PC-3 (cell line): ENCODE data around the gene FLNB. TPM values are rescaled to one million over a fixed set of nuclear protein-coding genes. Genes with fewer than 3 reads are reported as not detected.

ENCODE experiments used
- ATAC-seq: fragments of 200-7000 bp; cut with Tn5 transposase; 2 replicates; pipeline ENCODE4 v1.9.1; 2020; ENCODE audit warnings: mild to moderate bottlenecking, moderate library complexity
- BruUV-seq: library from RNA; stranded (reverse); fragments of 400-500 nt; replicated peaks from 2 replicates; lab custom pipeline; 2021; lab: Mats Ljungman, UMichigan
- CTCF ChIA-PET: fragments of 300-600 bp; sonication (Branson Sonifier 250); formaldehyde crosslinking; loops from one replicate; lab custom pipeline; 2022; ENCODE audit warnings: antibody characterized with exemption; lab: Charles Lee
- POLR2A ChIA-PET: fragments of 300-600 bp; sonication (Branson Sonifier 250); formaldehyde crosslinking; loops from one replicate; lab custom pipeline; 2022; ENCODE audit warnings: antibody characterized with exemption; ENCODE audit not compliant: unreplicated experiment; lab: Charles Lee
- DNase-seq: peaks from one replicate; pipeline ENCODE4 v3.0.0-alpha.2; 2015
- H2AFZ ChIP-seq: fragments of 300-600 bp; sonication (generic); 2 replicates; pipeline ENCODE4 v1.6.0; 2016; ENCODE audit warnings: antibody characterized with exemption, low read length
- H3F3A ChIP-seq: fragments of 300-600 bp; sonication (generic); one replicate; pipeline ENCODE4 v1.6.0; 2017; ENCODE audit warnings: antibody characterized with exemption, low read length, control low read depth, mild to moderate bottlenecking; ENCODE audit not compliant: unreplicated experiment
- H3K27ac ChIP-seq: fragments of 300-600 bp; sonication (generic); 2 replicates; pipeline ENCODE4 v1.5.1; 2016; ENCODE audit warnings: mild to moderate bottlenecking, low read length
- H3K27me3 ChIP-seq: fragments of 300-600 bp; sonication (generic); 2 replicates; pipeline ENCODE4 v1.6.1; 2016; ENCODE audit warnings: low read length, mixed read lengths
- H3K36me3 ChIP-seq: fragments of 300-600 bp; sonication (generic); 2 replicates; pipeline ENCODE4 v1.6.1; 2016; ENCODE audit warnings: low read depth, mixed run types, low read length, mixed read lengths
- H3K4me1 ChIP-seq: fragments of 300-600 bp; sonication (generic); 2 replicates; pipeline ENCODE4 v1.5.1; 2016; ENCODE audit warnings: low read length; ENCODE audit not compliant: insufficient read depth
- H3K4me2 ChIP-seq: fragments of 300-600 bp; sonication (generic); 2 replicates; pipeline ENCODE4 v1.6.0; 2016; ENCODE audit warnings: low read length
- H3K4me3 ChIP-seq: fragments of 300-600 bp; sonication (generic); 2 replicates; pipeline ENCODE4 v1.5.1; 2016; ENCODE audit warnings: mild to moderate bottlenecking, low read length, mixed read lengths
- H3K79me2 ChIP-seq: fragments of 300-600 bp; sonication (generic); 2 replicates; pipeline ENCODE4 v1.6.1; 2017; ENCODE audit warnings: low read length, mixed read lengths
- H3K9ac ChIP-seq: fragments of 300-600 bp; sonication (generic); 2 replicates; pipeline ENCODE4 v1.6.0; 2016; ENCODE audit warnings: mild to moderate bottlenecking, low read length
- H3K9me2 ChIP-seq: fragments of 300-600 bp; sonication (generic); replicated peaks from 2 replicates; pipeline ENCODE4 v1.6.1; 2016; ENCODE audit warnings: mixed run types, low read length, mixed read lengths
- H3K9me3 ChIP-seq: fragments of 300-600 bp; sonication (generic); 2 replicates; pipeline ENCODE4 v1.6.1; 2016; ENCODE audit warnings: low read length, mixed read lengths
- H4K20me1 ChIP-seq: fragments of 300-600 bp; sonication (generic); 2 replicates; pipeline ENCODE4 v1.6.1; 2016; ENCODE audit warnings: low read length, mixed read lengths
- CTCF ChIP-seq: fragments of 300-600 bp; sonication (generic); conservative IDR thresholded peaks from 2 replicates; pipeline ENCODE4 v1.5.1; 2017; ENCODE audit warnings: antibody characterized with exemption, low read depth, mild to moderate bottlenecking, low read length
- EZH2 ChIP-seq: fragments of 300-600 bp; sonication (generic); IDR thresholded peaks from one replicate; pipeline ENCODE4 v1.6.1; 2017; ENCODE audit warnings: antibody characterized with exemption, mild to moderate bottlenecking, low read length; ENCODE audit not compliant: unreplicated experiment
- EZH2phosphoT487 ChIP-seq: fragments of 300-600 bp; sonication (generic); IDR thresholded peaks from 2 replicates; pipeline ENCODE4 v1.6.1; 2018; ENCODE audit warnings: mild to moderate bottlenecking, antibody characterized with exemption, low read length, borderline replicate concordance
- intact Hi-C: fragments of 100-400 bp; cut with micrococcal nuclease; formaldehyde crosslinking; loops from 2 replicates; pipeline ENCODE4 v1.9.0; 2023
- total RNA-seq: library from RNA; depleted of rRNA; stranded (reverse); fragments of >200 nt; gene quantifications from 2 replicates; pipeline ENCODE4 v1.2.3, GENCODE V29; 2014

Gene FLNB
- total RNA-seq, 1 experiment from 2014 or later: 505 TPM

- Histone ChIP-seq H3K9ac (no peak overlapping the region), H3K4me3 (no peak overlapping the region), H3K27ac (0 out of 2 replicates have a peak overlapping the region, but pooled peaks have one; percentile 0), H2AFZ (no peak overlapping the region), H3K79me2 (no peaks in the 10 kb centered on the region; the same call in 1 of the 2 replicates), H3K9me2 (no peaks in the 10 kb centered on the region), H3K27me3 (no peaks in the 10 kb centered on the region), H3F3A (no peaks in the 10 kb centered on the region), H3K4me1 (peaks cover 22% of the 10 kb centered on the region), H3K4me2 (no peak overlapping the region), H4K20me1 (no peaks in the 10 kb centered on the region), H3K36me3 (no peaks in the 10 kb centered on the region), H3K9me3 (no peaks in the 10 kb centered on the region)
- POLR2A ChIA-PET: no interaction called here
- CTCF ChIA-PET: interaction anchor here (0.5 to 1.1 kb wide), 9 partner anchors 10 to 120 kb away, joined by 3 to 9 read pairs (median 4); no protein-coding TSS in a partner anchor
- peak; percentile 69 for ATAC-seq
- BruUV-seq: no TSS peak
- intact Hi-C loops: loop anchor here (1.0 kb wide), 1 partner anchor 43 kb away; no protein-coding TSS in a partner anchor
- TF ChIP-seq CTCF (peak; percentile 85), EZH2phosphoT487 (no peak)
- DNase-seq: peak; percentile 81
Measured at GRCh38 chr3:57961828-57962447, 46.3 kb upstream of the FLNB start.

GRCh38 chr3:57962448-57962834 is 45.8 kb upstream of the FLNB start:
- CTCF ChIA-PET: interaction anchor here (0.6 to 1.1 kb wide), 8 partner anchors 10 to 120 kb away, joined by 3 to 9 read pairs (median 4); no protein-coding TSS in a partner anchor
- H4K20me1 ChIP-seq: no peaks in the 10 kb centered on the region
- no peaks in the 10 kb centered on the region for H3K9me3 ChIP-seq
- no peak overlapping the region for H3K4me2 ChIP-seq
- 0 out of 2 replicates have a peak overlapping the region, but pooled peaks have one; percentile 0 for H3K27ac ChIP-seq
- H3K36me3 ChIP-seq: no peaks in the 10 kb centered on the region
- H2AFZ ChIP-seq: no peak overlapping the region
- TF ChIP-seq CTCF (no peak), EZH2 (no peak), EZH2phosphoT487 (no peak)
- no peak overlapping the region for H3K4me3 ChIP-seq
- H3K9ac ChIP-seq: no peak overlapping the region
- POLR2A ChIA-PET: interaction anchor here (0.6 kb wide), 1 partner anchor 104 kb away, joined by 6 read pairs; no protein-coding TSS in a partner anchor
- intact Hi-C loops: loop anchor here (1.0 kb wide), 1 partner anchor 43 kb away; no protein-coding TSS in a partner anchor
- no peak for DNase-seq
- no peaks in the 10 kb centered on the region for H3F3A ChIP-seq
- peaks cover 18% of the 10 kb centered on the region for H3K4me1 ChIP-seq
- BruUV-seq: TSS peak; percentile 48
- ATAC-seq: no peak
- H3K9me2 ChIP-seq: no peaks in the 10 kb centered on the region
- no peaks in the 10 kb centered on the region; the same call in 1 of the 2 replicates for H3K79me2 ChIP-seq
- no peaks in the 10 kb centered on the region for H3K27me3 ChIP-seq

- H3K4me1 ChIP-seq: peaks cover 13% of the 10 kb centered on the region
- DNase-seq: no peak
- CTCF ChIA-PET: no interaction called here
- TF ChIP-seq CTCF: no peak
- TF ChIP-seq EZH2: no peak
- TF ChIP-seq EZH2phosphoT487: no peak
- H3K4me2 ChIP-seq: no peak overlapping the region
- H4K20me1 ChIP-seq: no peaks in the 10 kb centered on the region
- H3K79me2 ChIP-seq: no peaks in the 10 kb centered on the region; the same call in 1 of the 2 replicates
- no peak overlapping the region for H3K4me3 ChIP-seq
- H3K9me3 ChIP-seq: no peaks in the 10 kb centered on the region
- H3K36me3 ChIP-seq: no peaks in the 10 kb centered on the region
- intact Hi-C loops: no loop called here
- no peaks in the 10 kb centered on the region for H3K9me2 ChIP-seq
- no peaks in the 10 kb centered on the region for H3F3A ChIP-seq
- POLR2A ChIA-PET: no interaction called here
- no peak for ATAC-seq
- no peak overlapping the region for H3K27ac ChIP-seq
- no TSS peak for BruUV-seq
- no peak overlapping the region for H2AFZ ChIP-seq
- H3K27me3 ChIP-seq: no peaks in the 10 kb centered on the region
- no peak overlapping the region for H3K9ac ChIP-seq
Measured at GRCh38 chr3:57963811-57964346, 44.3 kb upstream of the FLNB start.
